ENCODE results near the gene KLHDC10.

GRCh38 chr7:130149281-130150139, 79.2 kb downstream of the KLHDC10 start:
- TF ChIP-seq CTCF (IDR thresholded peaks at IDR 0.05; ENCODE audit: low read depth, low read length, poor library complexity, severe bottlenecking) (no peak), EZH2phosphoT487 (IDR thresholded peaks at IDR 0.05; ENCODE audit: borderline replicate concordance, low read length) (0 out of 2 replicates have a peak, but pooled peaks have one; percentile 17)
